DND-41 (cell line): ENCODE results near the gene AUTS2.

Experiments used
- ATAC-seq: fragments of 200-7000 bp; cut with Tn5 transposase; 3 replicates; pipeline ENCODE4 v1.9.1; 2021; ENCODE audit warnings: low read depth; ENCODE audit not compliant: insufficient read depth
- DNase-seq: peaks from one replicate; pipeline ENCODE4 v3.0.0-alpha.2; 2020
- H2AFZ ChIP-seq: 2 replicates; pipeline ENCODE4 v1.6.0; 2012; ENCODE audit warnings: low read depth, low read length
- H3K27ac ChIP-seq: 2 replicates; pipeline ENCODE4 v1.5.1; 2012; ENCODE audit warnings: low read length, inconsistent platforms
- H3K27me3 ChIP-seq: fragments of 200-600 bp; sonication (generic); 2 replicates; pipeline ENCODE4 v1.6.0; 2012; ENCODE audit warnings: low read length, mild to moderate bottlenecking, inconsistent platforms; ENCODE audit not compliant: insufficient read depth, poor library complexity
- H3K36me3 ChIP-seq: 2 replicates; pipeline ENCODE4 v1.5.1; 2012; ENCODE audit warnings: low read length, inconsistent platforms; ENCODE audit not compliant: insufficient read depth
- H3K4me1 ChIP-seq: 2 replicates; pipeline ENCODE4 v1.5.1; 2012; ENCODE audit warnings: mild to moderate bottlenecking, low read length; ENCODE audit not compliant: insufficient read depth
- H3K4me2 ChIP-seq: 2 replicates; pipeline ENCODE4 v1.6.0; 2012; ENCODE audit warnings: mild to moderate bottlenecking, moderate library complexity, low read length, inconsistent platforms; ENCODE audit not compliant: insufficient read depth
- H3K4me3 ChIP-seq, 2 experiments: fragments of 200-600 bp in 1 of 2; shearing (Covaris generic) in 1 of 2; 2 replicates each; pipeline ENCODE4 v1.5.1; 2012 to 2016; ENCODE audit warnings: inconsistent platforms in 2 of 2, low read length in 2 of 2, mild to moderate bottlenecking in 2 of 2, low read depth in 1 of 2, moderate library complexity in 1 of 2
- H3K79me2 ChIP-seq: 2 replicates; pipeline ENCODE4 v1.6.0; 2012; ENCODE audit warnings: low read length, inconsistent platforms; ENCODE audit not compliant: insufficient read depth
- H3K9ac ChIP-seq: 2 replicates; pipeline ENCODE4 v1.6.0; 2012; ENCODE audit warnings: low read depth, mild to moderate bottlenecking, inconsistent platforms, low read length, moderate library complexity
- H3K9me3 ChIP-seq: 2 replicates; pipeline ENCODE4 v1.5.1; 2012; ENCODE audit warnings: low read length, moderate library complexity, mild to moderate bottlenecking, inconsistent platforms; ENCODE audit not compliant: insufficient read depth, severe bottlenecking
- H4K20me1 ChIP-seq: 2 replicates; pipeline ENCODE4 v1.6.0; 2012; ENCODE audit warnings: low read length; ENCODE audit not compliant: insufficient read depth
- CTCF ChIP-seq: IDR thresholded peaks from 2 replicates; pipeline ENCODE4 v1.5.1; 2012; ENCODE audit warnings: borderline replicate concordance, low read length, moderate library complexity, mild to moderate bottlenecking; ENCODE audit not compliant: poor library complexity, severe bottlenecking; ENCODE audit errors: extremely low read depth
- EZH2 ChIP-seq: IDR thresholded peaks from 3 replicates; pipeline ENCODE4 v1.6.1; 2012; ENCODE audit warnings: borderline replicate concordance, low read depth, mild to moderate bottlenecking, moderate library complexity, low read length, inconsistent platforms; ENCODE audit not compliant: severe bottlenecking

AUTS2 gene

GRCh38 chr7:69840248-69840647 lies 242.0 kb downstream of the AUTS2 start:
- no peak for ATAC-seq
- no peak overlapping the region for H3K4me3 ChIP-seq
- no peaks in the 10 kb centered on the region for H3K9me3 ChIP-seq
- H2AFZ ChIP-seq = no peak overlapping the region
- H4K20me1 ChIP-seq = peaks cover 13% of the 10 kb centered on the region; the same call in 1 of the 2 replicates
- no peaks in the 10 kb centered on the region for H3K27me3 ChIP-seq
- TF ChIP-seq CTCF (no peak), EZH2 (no peak)
- H3K79me2 ChIP-seq = peaks cover 10% of the 10 kb centered on the region
- no peak for DNase-seq
- H3K36me3 ChIP-seq = no peaks in the 10 kb centered on the region
- peaks cover 7% of the 10 kb centered on the region; the same call in 1 of the 2 replicates for H3K4me1 ChIP-seq
- no peak overlapping the region for H3K4me2 ChIP-seq
- H3K9ac ChIP-seq = no peak overlapping the region
- H3K27ac ChIP-seq = no peak overlapping the region

DNA sequence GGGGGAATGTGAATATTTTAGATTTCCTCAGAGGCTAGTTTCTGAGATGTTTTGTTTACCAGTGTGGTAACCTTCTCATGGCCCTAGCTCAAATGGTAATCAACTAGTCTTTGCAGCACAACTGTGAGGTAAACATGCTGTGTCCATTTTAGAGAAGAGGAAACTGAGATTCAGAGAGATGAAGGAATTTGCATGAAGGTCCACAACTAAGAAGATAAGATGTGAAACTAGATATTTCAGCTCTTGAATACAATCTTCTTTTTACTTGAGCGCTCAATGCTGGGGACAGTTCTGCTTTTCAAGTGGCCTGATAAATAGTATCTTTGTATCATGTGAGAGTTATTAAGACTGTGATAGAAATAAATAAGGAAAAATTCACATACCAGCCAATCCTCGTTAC lies 245.4 kb downstream of the AUTS2 start:
- no peak for ATAC-seq

DNA sequence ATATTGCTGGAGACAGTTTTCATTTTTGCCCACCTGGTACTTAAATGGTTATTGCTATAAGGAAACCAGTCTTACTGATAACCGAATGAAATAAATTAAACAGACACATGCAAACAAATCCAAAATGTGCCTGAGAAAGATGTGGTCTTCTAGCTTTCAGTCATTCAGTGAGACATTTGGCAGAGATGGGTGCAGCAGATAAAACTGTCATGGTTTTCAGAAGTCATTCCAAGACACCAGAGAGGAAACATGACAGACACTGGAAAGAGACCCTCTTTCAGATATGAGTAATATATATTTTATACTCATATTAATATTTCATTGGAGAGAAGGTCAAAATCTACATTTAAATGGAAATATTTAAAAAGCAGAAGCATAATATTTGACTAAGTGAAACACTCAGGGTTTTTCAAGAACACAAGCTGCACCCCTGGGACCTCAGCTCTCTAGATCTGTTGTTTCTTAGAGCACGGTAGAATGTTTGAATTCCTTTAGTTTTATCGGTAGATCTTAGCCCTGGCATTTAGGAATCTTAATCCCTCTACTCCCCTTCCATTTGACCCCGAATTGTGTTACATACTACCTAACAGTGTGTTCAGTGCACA lies 246.1 kb downstream of the AUTS2 start:
- H3K27me3 ChIP-seq = no peaks in the 10 kb centered on the region
- no peak for TF ChIP-seq CTCF
- no peak for TF ChIP-seq EZH2
- ATAC-seq (no peak), DNase-seq (no peak)
- no peak overlapping the region for H3K9ac ChIP-seq
- no peaks in the 10 kb centered on the region for H3K36me3 ChIP-seq
- no peak overlapping the region for H3K4me2 ChIP-seq
- no peaks in the 10 kb centered on the region for H3K9me3 ChIP-seq
- H3K4me1 ChIP-seq = peaks cover 11% of the 10 kb centered on the region; the same call in 1 of the 2 replicates
- H3K4me3 ChIP-seq = no peak overlapping the region
- peaks cover 14% of the 10 kb centered on the region; the same call in 1 of the 2 replicates for H4K20me1 ChIP-seq
- H2AFZ ChIP-seq = no peak overlapping the region
- H3K27ac ChIP-seq = no peak overlapping the region
- H3K79me2 ChIP-seq = peaks cover 10% of the 10 kb centered on the region

More for the DNA sequence above, 245.4 kb downstream of the AUTS2 start:
- H2AFZ ChIP-seq = no peak overlapping the region
- DNase-seq = no peak
- peaks cover 14% of the 10 kb centered on the region; the same call in 1 of the 2 replicates for H4K20me1 ChIP-seq
- H3K27me3 ChIP-seq = no peaks in the 10 kb centered on the region
- peaks cover 11% of the 10 kb centered on the region; the same call in 1 of the 2 replicates for H3K4me1 ChIP-seq
- TF ChIP-seq CTCF (no peak), EZH2 (no peak)
- peaks cover 15% of the 10 kb centered on the region for H3K79me2 ChIP-seq
- H3K4me3 ChIP-seq = no peak overlapping the region
- H3K9me3 ChIP-seq = no peaks in the 10 kb centered on the region
- H3K9ac ChIP-seq = no peak overlapping the region
- H3K36me3 ChIP-seq = no peaks in the 10 kb centered on the region
- no peak overlapping the region for H3K27ac ChIP-seq
- no peak overlapping the region for H3K4me2 ChIP-seq
